ENCODE measurements around the gene FAM240A. TPM values are rescaled to one million over a fixed set of nuclear protein-coding genes. Genes with fewer than 3 reads are reported as not detected.

FAM240A gene
- polyA plus RNA-seq, 3 donors = 0.06 to 0.17 (median 0.14) TPM

- no peak for DNase-seq (ENCODE audit: extremely low read depth in 1 of 11, low read depth in 9 of 11, low spot score in 4 of 11)
Observed at GRCh38 chr3:46655271-46655670, 42.9 kb downstream of the FAM240A start.

- DNase-seq (ENCODE audit: extremely low read depth in 1 of 11, low read depth in 9 of 11, low spot score in 4 of 11) = no peak
Observed at GRCh38 chr3:46656778-46657556, 44.6 kb downstream of the FAM240A start.

GRCh38 chr3:46659285-46659684 lies 47.0 kb downstream of the FAM240A start:
- no peak for DNase-seq (ENCODE audit: extremely low read depth in 1 of 11, low read depth in 9 of 11, low spot score in 4 of 11)

GRCh38 chr3:46660003-46660402 lies 47.7 kb downstream of the FAM240A start:
- DNase-seq (ENCODE audit: extremely low read depth in 1 of 11, low read depth in 9 of 11, low spot score in 4 of 11) = no peak

- DNase-seq (ENCODE audit: extremely low read depth in 1 of 11, low read depth in 9 of 11, low spot score in 4 of 11) = no peak
Observed at GRCh38 chr3:46660543-46661523, 48.5 kb downstream of the FAM240A start.

- no peak for DNase-seq (ENCODE audit: extremely low read depth in 1 of 11, low read depth in 9 of 11, low spot score in 4 of 11)
Observed at GRCh38 chr3:46661776-46662766, 49.7 kb downstream of the FAM240A start.

- peak; percentile 35 to 76 (median 59) for DNase-seq (ENCODE audit: extremely low read depth in 1 of 11, low read depth in 9 of 11, low spot score in 4 of 11)
Observed at GRCh38 chr3:46662771-46663551, 50.6 kb downstream of the FAM240A start.

GRCh38 chr3:46663591-46664135 lies 51.3 kb downstream of the FAM240A start:
- DNase-seq (ENCODE audit: extremely low read depth in 1 of 11, low read depth in 9 of 11, low spot score in 4 of 11) = peak in 5 of 11 donors; percentile 25 to 43 (median 34)

GRCh38 chr3:46664188-46664970 lies 52.1 kb downstream of the FAM240A start:
- no peak for DNase-seq (ENCODE audit: extremely low read depth in 1 of 11, low read depth in 9 of 11, low spot score in 4 of 11)

GRCh38 chr3:46664971-46665762 lies 52.8 kb downstream of the FAM240A start:
- DNase-seq (ENCODE audit: extremely low read depth in 1 of 11, low read depth in 9 of 11, low spot score in 4 of 11) = no peak

- DNase-seq (ENCODE audit: extremely low read depth in 1 of 11, low read depth in 9 of 11, low spot score in 4 of 11) = peak in 1 of 11 donors; percentile 33
Observed at GRCh38 chr3:46665763-46666452, 53.6 kb downstream of the FAM240A start.

- DNase-seq (ENCODE audit: extremely low read depth in 1 of 11, low read depth in 9 of 11, low spot score in 4 of 11) = no peak
Observed at GRCh38 chr3:46666453-46666845, 54.1 kb downstream of the FAM240A start.

- no peak for DNase-seq (ENCODE audit: extremely low read depth in 1 of 11, low read depth in 9 of 11, low spot score in 4 of 11)
Observed at GRCh38 chr3:46667061-46667621, 54.8 kb downstream of the FAM240A start.

- no peak for DNase-seq (ENCODE audit: extremely low read depth in 1 of 11, low read depth in 9 of 11, low spot score in 4 of 11)
Observed at GRCh38 chr3:46667657-46668056, 55.3 kb downstream of the FAM240A start.

GRCh38 chr3:46668116-46668515 lies 55.8 kb downstream of the FAM240A start:
- DNase-seq (ENCODE audit: extremely low read depth in 1 of 11, low read depth in 9 of 11, low spot score in 4 of 11) = no peak

Data from renal cortex interstitium (tissue), 11 donors.